DOHH2 (cell line): ENCODE results near the gene PTPN3.

Experiments used
- H3F3A ChIP-seq: fragments of 200-600 bp; sonication (generic), shearing (Covaris generic); 2 replicates; pipeline ENCODE4 v1.6.0; 2016; ENCODE audit warnings: antibody characterized with exemption, mild to moderate bottlenecking; ENCODE audit not compliant: control insufficient read depth, insufficient read depth
- H3K27ac ChIP-seq: fragments of 200-600 bp; sonication (generic); 2 replicates; pipeline ENCODE4 v1.5.1; 2014; ENCODE audit warnings: low read depth, mild to moderate bottlenecking, low read length, moderate library complexity
- H3K27me3 ChIP-seq: fragments of 200-600 bp; sonication (generic); 2 replicates; pipeline ENCODE4 v1.6.1; 2014; ENCODE audit warnings: mild to moderate bottlenecking, low read length, mixed read lengths; ENCODE audit not compliant: control insufficient read depth
- H3K36me3 ChIP-seq: fragments of 200-600 bp; sonication (generic); 2 replicates; pipeline ENCODE4 v1.6.1; 2014; ENCODE audit warnings: mild to moderate bottlenecking, low read length, moderate library complexity, mixed read lengths; ENCODE audit not compliant: control insufficient read depth
- H3K4me1 ChIP-seq: fragments of 200-600 bp; sonication (generic); 2 replicates; pipeline ENCODE4 v1.6.1; 2014; ENCODE audit warnings: mild to moderate bottlenecking, low read length, mixed read lengths; ENCODE audit not compliant: control insufficient read depth
- H3K4me2 ChIP-seq: fragments of 200-600 bp; sonication (generic); 2 replicates; pipeline ENCODE4 v1.6.0; 2014; ENCODE audit warnings: mild to moderate bottlenecking, low read length, moderate library complexity
- H3K4me3 ChIP-seq: fragments of 200-600 bp; sonication (generic); 2 replicates; pipeline ENCODE4 v1.5.1; 2014; ENCODE audit warnings: mild to moderate bottlenecking, low read length, mixed read lengths
- H3K79me2 ChIP-seq: fragments of 200-600 bp; sonication (generic); 2 replicates; pipeline ENCODE4 v1.6.1; 2014; ENCODE audit warnings: mild to moderate bottlenecking, low read length, mixed read lengths; ENCODE audit not compliant: control insufficient read depth
- H3K9me2 ChIP-seq: fragments of 200-600 bp; sonication (generic); replicated peaks from 2 replicates; pipeline ENCODE4 v1.6.1; 2014; ENCODE audit warnings: mild to moderate bottlenecking, low read length, mixed read lengths; ENCODE audit not compliant: control insufficient read depth
- H3K9me3 ChIP-seq: fragments of 200-600 bp; sonication (generic); 2 replicates; pipeline ENCODE4 v1.6.1; 2014; ENCODE audit warnings: antibody characterized with exemption, low read length, mixed read lengths; ENCODE audit not compliant: control insufficient read depth, insufficient read depth
- H4K20me1 ChIP-seq: fragments of 200-600 bp; sonication (generic); 2 replicates; pipeline ENCODE4 v1.6.0; 2014; ENCODE audit warnings: low read depth, mild to moderate bottlenecking, antibody characterized with exemption, low read length, moderate library complexity; ENCODE audit not compliant: control insufficient read depth, insufficient read depth
- EZH2phosphoT487 ChIP-seq: fragments of 200-600 bp; sonication (generic); IDR thresholded peaks from 2 replicates; pipeline ENCODE4 v1.6.1; 2017; ENCODE audit warnings: borderline replicate concordance, mild to moderate bottlenecking, antibody characterized with exemption, low read length, moderate library complexity, mixed read lengths
- TF ChIP-seq, protein P1 (sequence below): fragments of 200-600 bp; sonication (generic); IDR thresholded peaks from one replicate; pipeline ENCODE4 v1.5.1; 2014; ENCODE audit warnings: antibody characterized with exemption, mild to moderate bottlenecking, low read depth, low read length; ENCODE audit not compliant: poor library complexity, severe bottlenecking

The PTPN3 gene

DNA sequence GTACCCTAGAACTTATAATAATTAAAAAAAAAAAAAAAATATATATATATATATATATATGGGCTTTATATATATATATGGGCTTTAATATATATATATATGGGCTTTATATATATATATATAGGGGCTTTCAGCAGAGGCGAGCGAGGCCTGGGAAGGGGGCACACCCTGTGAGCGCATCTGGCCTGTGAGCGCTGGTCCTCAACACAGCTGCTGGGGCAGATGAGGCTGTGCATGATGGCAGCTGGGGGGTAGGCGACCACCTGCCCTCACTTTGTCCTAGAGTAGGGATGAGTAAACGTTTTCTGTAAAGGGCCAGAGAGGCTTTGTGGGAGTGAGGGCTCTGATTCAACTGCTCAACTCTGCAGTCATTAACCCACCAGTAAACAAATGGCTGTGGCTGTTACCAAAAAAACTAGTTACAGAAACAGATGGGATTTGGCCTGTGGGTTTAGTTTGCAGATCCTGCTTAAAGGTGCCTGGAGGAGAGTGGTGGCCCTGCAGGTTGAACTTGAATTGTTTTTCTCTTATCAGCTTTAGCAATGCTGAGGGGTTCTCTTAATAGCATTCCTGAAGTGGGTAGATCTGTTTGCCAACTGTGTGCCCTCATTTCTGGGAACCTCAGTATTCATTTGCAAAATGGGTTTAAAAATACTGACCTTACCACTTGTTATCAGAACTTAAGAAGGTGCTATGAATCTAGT, 89.2 kb downstream of the PTPN3 start:
- Histone ChIP-seq H3F3A (no peaks in the 10 kb centered on the region), H3K4me2 (no peak overlapping the region)
- TF ChIP-seq EZH2phosphoT487: no peak
- TF ChIP-seq, protein P1, sequence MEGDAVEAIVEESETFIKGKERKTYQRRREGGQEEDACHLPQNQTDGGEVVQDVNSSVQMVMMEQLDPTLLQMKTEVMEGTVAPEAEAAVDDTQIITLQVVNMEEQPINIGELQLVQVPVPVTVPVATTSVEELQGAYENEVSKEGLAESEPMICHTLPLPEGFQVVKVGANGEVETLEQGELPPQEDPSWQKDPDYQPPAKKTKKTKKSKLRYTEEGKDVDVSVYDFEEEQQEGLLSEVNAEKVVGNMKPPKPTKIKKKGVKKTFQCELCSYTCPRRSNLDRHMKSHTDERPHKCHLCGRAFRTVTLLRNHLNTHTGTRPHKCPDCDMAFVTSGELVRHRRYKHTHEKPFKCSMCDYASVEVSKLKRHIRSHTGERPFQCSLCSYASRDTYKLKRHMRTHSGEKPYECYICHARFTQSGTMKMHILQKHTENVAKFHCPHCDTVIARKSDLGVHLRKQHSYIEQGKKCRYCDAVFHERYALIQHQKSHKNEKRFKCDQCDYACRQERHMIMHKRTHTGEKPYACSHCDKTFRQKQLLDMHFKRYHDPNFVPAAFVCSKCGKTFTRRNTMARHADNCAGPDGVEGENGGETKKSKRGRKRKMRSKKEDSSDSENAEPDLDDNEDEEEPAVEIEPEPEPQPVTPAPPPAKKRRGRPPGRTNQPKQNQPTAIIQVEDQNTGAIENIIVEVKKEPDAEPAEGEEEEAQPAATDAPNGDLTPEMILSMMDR: no peak

DNA sequence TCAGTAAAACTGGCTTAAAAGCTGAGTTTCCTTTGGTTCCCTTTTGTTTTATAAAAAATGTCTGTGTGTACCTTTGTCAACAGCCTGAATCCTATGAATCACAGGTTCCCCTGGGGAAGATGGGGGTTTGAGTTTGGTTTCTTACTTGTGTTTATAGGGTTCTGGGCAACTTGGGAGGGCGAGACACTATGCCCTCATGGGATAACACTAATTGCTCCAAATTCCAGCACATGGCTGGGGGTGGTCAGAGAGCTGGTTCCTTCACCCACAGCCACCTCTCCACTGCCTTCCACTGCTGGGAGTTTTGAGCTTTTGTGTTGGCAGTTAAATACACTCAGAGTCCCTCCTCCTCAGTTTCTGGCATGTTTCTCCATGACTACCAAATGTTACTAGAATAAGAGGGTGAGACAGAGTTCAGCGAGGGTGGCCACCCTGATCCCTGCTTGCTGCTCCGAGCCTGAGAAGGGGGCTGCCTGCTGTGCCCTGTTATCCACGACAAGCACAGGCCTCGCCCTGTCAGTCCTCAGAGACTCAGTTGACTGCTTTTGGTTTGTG, 94.3 kb downstream of the PTPN3 start:
- Histone ChIP-seq H3K79me2 (no peaks in the 10 kb centered on the region), H3K4me1 (no peaks in the 10 kb centered on the region), H3K27me3 (peaks cover 24% of the 10 kb centered on the region), H3K4me3 (no peak overlapping the region), H3F3A (no peaks in the 10 kb centered on the region), H3K9me2 (no peaks in the 10 kb centered on the region), H4K20me1 (no peaks in the 10 kb centered on the region), H3K36me3 (no peaks in the 10 kb centered on the region), H3K4me2 (no peak overlapping the region), H3K9me3 (no peaks in the 10 kb centered on the region; the same call in 1 of the 2 replicates), H3K27ac (no peak overlapping the region)
- TF ChIP-seq EZH2phosphoT487: no peak
- TF ChIP-seq, protein P1: no peak

More for the DNA sequence above, 89.2 kb downstream of the PTPN3 start:
- no peaks in the 10 kb centered on the region for H3K36me3 ChIP-seq
- no peak overlapping the region for H3K27ac ChIP-seq
- H3K27me3 ChIP-seq: no peaks in the 10 kb centered on the region
- H3K4me3 ChIP-seq: no peak overlapping the region
- H4K20me1 ChIP-seq: no peaks in the 10 kb centered on the region
- no peaks in the 10 kb centered on the region for H3K4me1 ChIP-seq
- H3K9me3 ChIP-seq: no peaks in the 10 kb centered on the region
- no peaks in the 10 kb centered on the region for H3K79me2 ChIP-seq
- H3K9me2 ChIP-seq: no peaks in the 10 kb centered on the region

DNA sequence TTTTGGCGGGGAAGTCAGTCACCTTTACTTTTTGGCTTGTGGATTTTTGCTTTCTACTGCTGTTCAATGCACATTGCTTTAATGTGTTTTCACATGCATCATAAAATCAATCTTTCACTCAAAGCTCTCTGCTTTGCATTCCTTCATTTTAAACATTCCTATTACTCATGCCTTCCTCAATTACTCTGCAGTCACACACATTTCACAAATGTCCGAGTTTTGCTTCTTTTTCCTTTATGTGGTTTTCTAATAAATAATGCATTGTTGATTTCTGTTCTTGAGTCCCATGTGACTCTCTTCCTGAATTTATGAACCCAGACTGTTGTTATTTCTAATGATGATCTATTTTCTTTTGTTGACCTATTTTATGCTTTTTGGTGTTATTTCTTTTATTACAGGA, 95.0 kb downstream of the PTPN3 start:
- Histone ChIP-seq H3K9me2 (no peaks in the 10 kb centered on the region), H3K9me3 (no peaks in the 10 kb centered on the region; the same call in 1 of the 2 replicates), H3K4me2 (no peak overlapping the region), H4K20me1 (no peaks in the 10 kb centered on the region), H3F3A (no peaks in the 10 kb centered on the region), H3K36me3 (no peaks in the 10 kb centered on the region), H3K79me2 (no peaks in the 10 kb centered on the region), H3K27ac (no peak overlapping the region), H3K27me3 (peaks cover 31% of the 10 kb centered on the region), H3K4me1 (no peaks in the 10 kb centered on the region), H3K4me3 (no peak overlapping the region)
- TF ChIP-seq, protein P1: no peak
- no peak for TF ChIP-seq EZH2phosphoT487
